ENCODE data around the gene TLK2. TPM values are rescaled to one million over a fixed set of nuclear protein-coding genes. Genes with fewer than 3 reads are reported as not detected.

TLK2 gene
- polyA plus RNA-seq, 1 donor (not counting 4 experiments of a cell fraction or from before 2014, with no cell fraction given): 33.4 TPM

- no peaks in the 10 kb centered on the region for H4K20me1 ChIP-seq (ENCODE audit: control insufficient read depth, extremely low read depth, insufficient read depth, low read length)
- dilution Hi-C loops (cut with MboI; ENCODE audit: extremely low pct_ligation_motif_present, low sequenced_read_pairs): no loop called here
- peaks cover 2% of the 10 kb centered on the region for H3K9me1 ChIP-seq (ENCODE audit: control insufficient read depth, extremely low read depth, insufficient read depth, low read length)
- DNase-seq (ENCODE audit: low read depth, low spot score) (no peak), FAIRE-seq (no peak)
- H3K27me3 ChIP-seq (ENCODE audit: control insufficient read depth, extremely low read depth, insufficient read depth, low read length): no peaks in the 10 kb centered on the region
- TF ChIP-seq EZH2 (IDR thresholded peaks at IDR 0.05; ENCODE audit: low read length) (no peak), CTCF (optimal IDR thresholded peaks at IDR 0.05 in 1 of 3, IDR thresholded peaks at IDR 0.05 in 1 of 3, conservative IDR thresholded peaks at IDR 0.05 in 1 of 3; ENCODE audit: extremely low read depth in 1 of 3, insufficient read depth in 2 of 3, low read length in 3 of 3) (no peak)
- peaks cover 17 to 40% of the 10 kb centered on the region in 2 experiments for H3K36me3 ChIP-seq (ENCODE audit: control insufficient read depth in 2 of 2, extremely low read depth in 1 of 2, insufficient read depth in 2 of 2, low read length in 2 of 2)
- H2AFZ ChIP-seq (ENCODE audit: control insufficient read depth, low read length): no peak overlapping the region
- H3K27ac ChIP-seq (ENCODE audit: control insufficient read depth, insufficient read depth, low read length): no peak overlapping the region
- H3K9me3 ChIP-seq (ENCODE audit: control insufficient read depth, low read depth, low read length): no peaks in the 10 kb centered on the region
- no peaks in the 10 kb centered on the region for H3K4me1 ChIP-seq (ENCODE audit: control insufficient read depth, extremely low read depth, insufficient read depth, low read length)
- H3K4me2 ChIP-seq (ENCODE audit: control insufficient read depth, extremely low read depth, insufficient read depth, low read depth, low read length): no peak overlapping the region
- H3K79me2 ChIP-seq (ENCODE audit: control insufficient read depth, insufficient read depth, low read length): no peaks in the 10 kb centered on the region
- H3K9ac ChIP-seq (ENCODE audit: control insufficient read depth, extremely low read depth, insufficient read depth, low read length): no peak overlapping the region
- no peak overlapping the region for H3K4me3 ChIP-seq (ENCODE audit: control insufficient read depth in 2 of 3, extremely low read depth in 1 of 3, insufficient read depth in 2 of 3, low read depth in 1 of 3, low read length in 3 of 3)
Observed at GRCh38 chr17:62605588-62605987, 127.0 kb downstream of the TLK2 start.

GRCh38 chr17:62611292-62611691 is 132.7 kb downstream of the TLK2 start:
- no peaks in the 10 kb centered on the region for H4K20me1 ChIP-seq (ENCODE audit: control insufficient read depth, extremely low read depth, insufficient read depth, low read length)
- H3K36me3 ChIP-seq (ENCODE audit: control insufficient read depth in 2 of 2, extremely low read depth in 1 of 2, insufficient read depth in 2 of 2, low read length in 2 of 2): peaks cover 22 to 26% of the 10 kb centered on the region in 2 experiments
- FAIRE-seq (no peak), DNase-seq (ENCODE audit: low read depth, low spot score) (no peak)
- H3K4me1 ChIP-seq (ENCODE audit: control insufficient read depth, extremely low read depth, insufficient read depth, low read length): no peaks in the 10 kb centered on the region
- dilution Hi-C loops (cut with MboI; ENCODE audit: extremely low pct_ligation_motif_present, low sequenced_read_pairs): no loop called here
- no peak overlapping the region for H3K4me2 ChIP-seq (ENCODE audit: control insufficient read depth, extremely low read depth, insufficient read depth, low read depth, low read length)
- H3K9me1 ChIP-seq (ENCODE audit: control insufficient read depth, extremely low read depth, insufficient read depth, low read length): no peaks in the 10 kb centered on the region
- H2AFZ ChIP-seq (ENCODE audit: control insufficient read depth, low read length): no peak overlapping the region
- H3K79me2 ChIP-seq (ENCODE audit: control insufficient read depth, insufficient read depth, low read length): no peaks in the 10 kb centered on the region
- no peaks in the 10 kb centered on the region for H3K27me3 ChIP-seq (ENCODE audit: control insufficient read depth, extremely low read depth, insufficient read depth, low read length)
- H3K27ac ChIP-seq (ENCODE audit: control insufficient read depth, insufficient read depth, low read length): no peak overlapping the region
- H3K9me3 ChIP-seq (ENCODE audit: control insufficient read depth, low read depth, low read length): no peaks in the 10 kb centered on the region
- H3K4me3 ChIP-seq (ENCODE audit: control insufficient read depth in 2 of 3, extremely low read depth in 1 of 3, insufficient read depth in 2 of 3, low read depth in 1 of 3, low read length in 3 of 3): no peak overlapping the region
- TF ChIP-seq CTCF (optimal IDR thresholded peaks at IDR 0.05 in 1 of 3, IDR thresholded peaks at IDR 0.05 in 1 of 3, conservative IDR thresholded peaks at IDR 0.05 in 1 of 3; ENCODE audit: extremely low read depth in 1 of 3, insufficient read depth in 2 of 3, low read length in 3 of 3) (no peak), EZH2 (IDR thresholded peaks at IDR 0.05; ENCODE audit: low read length) (no peak)
- H3K9ac ChIP-seq (ENCODE audit: control insufficient read depth, extremely low read depth, insufficient read depth, low read length): no peak overlapping the region

Data from keratinocyte (primary cell).